ENCODE measurements around the gene ZDHHC18.
A peak's percentile ranks its signal among the peaks of the same experiment; 100 is the strongest.

ZDHHC18 gene

GRCh38 chr1:26788836-26789611 lies 37.5 kb upstream of the ZDHHC18 start:
- TF ChIP-seq RAD21 (IDR thresholded peaks at IDR 0.05; ENCODE audit: low read depth): peak; percentile 97
- no peak for TF ChIP-seq TAF1 (IDR thresholded peaks at IDR 0.05; ENCODE audit: low read depth)
- no peak for TF ChIP-seq CREB1 (IDR thresholded peaks at IDR 0.05; ENCODE audit: low read depth)
- TF ChIP-seq ZBTB7A (IDR thresholded peaks at IDR 0.05; ENCODE audit: low read depth): no peak
- TF ChIP-seq MAX (IDR thresholded peaks at IDR 0.05): no peak
- 0 out of 2 replicates have a peak, but pooled peaks have one; percentile 28 for TF ChIP-seq CEBPB (IDR thresholded peaks at IDR 0.05)
- no peak for TF ChIP-seq YY1 (IDR thresholded peaks at IDR 0.05; ENCODE audit: low read depth)
- TF ChIP-seq TCF12 (IDR thresholded peaks at IDR 0.05; ENCODE audit: low read depth): peak; percentile 48; the same call in 1 of the 2 replicates

GRCh38 chr1:26789612-26789865 lies 36.9 kb upstream of the ZDHHC18 start:
- TF ChIP-seq CREB1 (IDR thresholded peaks at IDR 0.05; ENCODE audit: low read depth): no peak

GRCh38 chr1:26789931-26790330 lies 36.6 kb upstream of the ZDHHC18 start:
- TF ChIP-seq ZBTB7A (IDR thresholded peaks at IDR 0.05; ENCODE audit: low read depth) (no peak), CEBPB (IDR thresholded peaks at IDR 0.05) (no peak), YY1 (IDR thresholded peaks at IDR 0.05; ENCODE audit: low read depth) (no peak), EP300 (IDR thresholded peaks at IDR 0.05; ENCODE audit: borderline replicate concordance) (no peak), REST (IDR thresholded peaks at IDR 0.05; ENCODE audit: low read depth) (no peak), FOXM1 (IDR thresholded peaks at IDR 0.05; ENCODE audit: borderline replicate concordance, low read depth) (no peak), USF1 (IDR thresholded peaks at IDR 0.05) (no peak), MAX (IDR thresholded peaks at IDR 0.05) (no peak), TAF1 (IDR thresholded peaks at IDR 0.05; ENCODE audit: low read depth) (no peak), NFIC (IDR thresholded peaks at IDR 0.05) (no peak), EGR1 (IDR thresholded peaks at IDR 0.05) (no peak), RAD21 (IDR thresholded peaks at IDR 0.05; ENCODE audit: low read depth) (no peak), TCF12 (IDR thresholded peaks at IDR 0.05; ENCODE audit: low read depth) (no peak), CREB1 (IDR thresholded peaks at IDR 0.05; ENCODE audit: low read depth) (no peak), TEAD4 (IDR thresholded peaks at IDR 0.05) (no peak)

- TF ChIP-seq EP300 (IDR thresholded peaks at IDR 0.05; ENCODE audit: borderline replicate concordance) (no peak), RAD21 (IDR thresholded peaks at IDR 0.05; ENCODE audit: low read depth) (no peak), TCF12 (IDR thresholded peaks at IDR 0.05; ENCODE audit: low read depth) (no peak), NFIC (IDR thresholded peaks at IDR 0.05) (no peak), ZBTB7A (IDR thresholded peaks at IDR 0.05; ENCODE audit: low read depth) (no peak), TAF1 (IDR thresholded peaks at IDR 0.05; ENCODE audit: low read depth) (no peak), CREB1 (IDR thresholded peaks at IDR 0.05; ENCODE audit: low read depth) (no peak), MAX (IDR thresholded peaks at IDR 0.05) (no peak), TEAD4 (IDR thresholded peaks at IDR 0.05) (no peak), EGR1 (IDR thresholded peaks at IDR 0.05) (no peak), YY1 (IDR thresholded peaks at IDR 0.05; ENCODE audit: low read depth) (no peak), USF1 (IDR thresholded peaks at IDR 0.05) (no peak), FOXM1 (IDR thresholded peaks at IDR 0.05; ENCODE audit: borderline replicate concordance, low read depth) (no peak), CEBPB (IDR thresholded peaks at IDR 0.05) (no peak), REST (IDR thresholded peaks at IDR 0.05; ENCODE audit: low read depth) (no peak)
Observed at GRCh38 chr1:26790551-26790953, 35.9 kb upstream of the ZDHHC18 start.

GRCh38 chr1:26791148-26791547 lies 35.3 kb upstream of the ZDHHC18 start:
- TF ChIP-seq USF1 (IDR thresholded peaks at IDR 0.05) (no peak), CEBPB (IDR thresholded peaks at IDR 0.05) (no peak), EP300 (IDR thresholded peaks at IDR 0.05; ENCODE audit: borderline replicate concordance) (no peak), TAF1 (IDR thresholded peaks at IDR 0.05; ENCODE audit: low read depth) (no peak), RAD21 (IDR thresholded peaks at IDR 0.05; ENCODE audit: low read depth) (no peak), TCF12 (IDR thresholded peaks at IDR 0.05; ENCODE audit: low read depth) (no peak), EGR1 (IDR thresholded peaks at IDR 0.05) (no peak), YY1 (IDR thresholded peaks at IDR 0.05; ENCODE audit: low read depth) (no peak), MAX (IDR thresholded peaks at IDR 0.05) (no peak), REST (IDR thresholded peaks at IDR 0.05; ENCODE audit: low read depth) (no peak), FOXM1 (IDR thresholded peaks at IDR 0.05; ENCODE audit: borderline replicate concordance, low read depth) (no peak), NFIC (IDR thresholded peaks at IDR 0.05) (no peak), ZBTB7A (IDR thresholded peaks at IDR 0.05; ENCODE audit: low read depth) (no peak), TEAD4 (IDR thresholded peaks at IDR 0.05) (no peak), CREB1 (IDR thresholded peaks at IDR 0.05; ENCODE audit: low read depth) (no peak)

Measured in Ishikawa (cell line).